ENCODE results near the gene EFCAB13.

DNA sequence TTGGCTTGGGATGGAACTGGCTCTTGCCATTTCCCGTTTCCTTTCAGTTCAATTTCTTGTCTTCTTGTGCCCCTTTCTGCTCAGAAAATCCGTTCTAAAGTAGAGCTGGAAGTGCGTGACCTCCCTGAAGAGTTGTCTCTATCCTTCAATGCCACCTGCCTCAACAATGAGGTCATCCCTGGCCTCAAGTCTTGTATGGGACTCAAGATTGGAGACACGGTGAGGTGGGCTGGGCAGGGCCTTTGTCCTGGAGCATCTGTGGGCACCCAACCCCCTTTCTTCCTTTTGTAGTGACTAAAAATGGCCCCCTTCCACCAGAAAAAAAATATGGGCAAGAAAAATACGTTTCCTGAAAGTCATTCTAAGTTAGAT is 32.9 kb upstream of the EFCAB13 start:
- TF ChIP-seq, protein P1, sequence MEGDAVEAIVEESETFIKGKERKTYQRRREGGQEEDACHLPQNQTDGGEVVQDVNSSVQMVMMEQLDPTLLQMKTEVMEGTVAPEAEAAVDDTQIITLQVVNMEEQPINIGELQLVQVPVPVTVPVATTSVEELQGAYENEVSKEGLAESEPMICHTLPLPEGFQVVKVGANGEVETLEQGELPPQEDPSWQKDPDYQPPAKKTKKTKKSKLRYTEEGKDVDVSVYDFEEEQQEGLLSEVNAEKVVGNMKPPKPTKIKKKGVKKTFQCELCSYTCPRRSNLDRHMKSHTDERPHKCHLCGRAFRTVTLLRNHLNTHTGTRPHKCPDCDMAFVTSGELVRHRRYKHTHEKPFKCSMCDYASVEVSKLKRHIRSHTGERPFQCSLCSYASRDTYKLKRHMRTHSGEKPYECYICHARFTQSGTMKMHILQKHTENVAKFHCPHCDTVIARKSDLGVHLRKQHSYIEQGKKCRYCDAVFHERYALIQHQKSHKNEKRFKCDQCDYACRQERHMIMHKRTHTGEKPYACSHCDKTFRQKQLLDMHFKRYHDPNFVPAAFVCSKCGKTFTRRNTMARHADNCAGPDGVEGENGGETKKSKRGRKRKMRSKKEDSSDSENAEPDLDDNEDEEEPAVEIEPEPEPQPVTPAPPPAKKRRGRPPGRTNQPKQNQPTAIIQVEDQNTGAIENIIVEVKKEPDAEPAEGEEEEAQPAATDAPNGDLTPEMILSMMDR (tag by site-specific recombination; IDR thresholded peaks at IDR 0.05), result no peak
- TF ChIP-seq ZBTB17 (tag by site-specific recombination; IDR thresholded peaks at IDR 0.05) (no peak), TRIM28 (IDR thresholded peaks at IDR 0.05; ENCODE audit: borderline replicate concordance, low read length) (no peak), TCF7L2 (IDR thresholded peaks at IDR 0.05; ENCODE audit: borderline replicate concordance, low read depth, low read length) (no peak), ZSCAN30 (tag by site-specific recombination; IDR thresholded peaks at IDR 0.05) (no peak)

Measured in HEK293 (cell line).